ENCODE results near the gene PNKD. TPM values are rescaled to one million over a fixed set of nuclear protein-coding genes. Genes with fewer than 3 reads are reported as not detected.
A peak's percentile ranks its signal among the peaks of the same experiment; 100 is the strongest.

The PNKD gene
- total and polyA plus RNA-seq, 10 of the 15 experiments (the other 5 are each of a cell fraction or from before 2014, with no cell fraction given): 27.2 to 106 (median 61.3) TPM

DNA sequence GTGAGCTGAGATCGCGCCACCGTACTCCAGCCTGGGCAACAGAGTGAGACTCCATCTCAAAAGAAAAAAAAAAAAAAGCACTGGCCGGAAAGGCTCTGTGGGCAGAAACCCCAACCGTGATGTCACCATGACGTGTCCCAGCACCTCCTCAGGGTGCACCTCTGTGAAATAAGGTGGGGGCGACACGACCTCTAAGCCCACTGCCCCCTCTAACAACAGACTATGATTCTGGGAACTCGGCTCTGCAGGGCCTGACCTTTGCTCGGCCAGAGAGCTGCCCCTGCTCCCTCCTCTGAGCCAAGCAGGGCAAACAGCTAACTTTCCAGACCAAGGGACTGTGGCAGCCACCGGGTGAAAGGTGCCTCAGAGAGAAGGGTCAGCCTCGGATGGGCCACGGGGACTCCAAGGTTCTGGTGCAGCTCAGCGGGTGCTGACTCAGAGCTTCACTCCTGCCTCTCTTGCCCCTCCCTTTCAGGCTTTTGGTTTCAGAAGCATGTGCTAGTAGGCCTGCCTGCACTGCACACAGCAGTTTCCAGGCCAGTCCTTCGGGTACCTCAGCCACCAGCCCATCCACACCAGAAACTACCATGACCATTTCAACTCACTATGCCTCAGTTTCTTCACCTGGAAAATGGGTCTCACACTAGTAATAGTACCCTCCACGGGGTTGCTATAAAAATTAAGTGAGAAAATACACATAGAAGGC is 13.9 kb downstream of the PNKD start (continued):
- TF ChIP-seq PKNOX1 (IDR thresholded peaks at IDR 0.05) (0 out of 2 replicates have a peak, but pooled peaks have one; percentile 10), FOS (IDR thresholded peaks at IDR 0.05; ENCODE audit: borderline replicate concordance, extremely low read depth, insufficient read length) (no peak), BMI1 (IDR thresholded peaks at IDR 0.05; ENCODE audit: borderline replicate concordance) (no peak), REST (IDR thresholded peaks at IDR 0.05; ENCODE audit: low read depth, low read length) (no peak), ZBTB40 (IDR thresholded peaks at IDR 0.05; ENCODE audit: borderline replicate concordance) (no peak), KDM1A (IDR thresholded peaks at IDR 0.05; ENCODE audit: borderline replicate concordance) (no peak), TCF12 (IDR thresholded peaks at IDR 0.05; ENCODE audit: low read depth, low read length) (no peak), E4F1 (IDR thresholded peaks at IDR 0.05; ENCODE audit: borderline replicate concordance, partially characterized antibody) (no peak), POU2F2 (IDR thresholded peaks at IDR 0.05; ENCODE audit: borderline replicate concordance, low read depth, low read length) (no peak), IRF4 (IDR thresholded peaks at IDR 0.05; ENCODE audit: low read depth, low read length) (peak; percentile 67; the same call in 1 of the 2 replicates), RB1 (IDR thresholded peaks at IDR 0.05; ENCODE audit: borderline replicate concordance) (no peak)
- TF ChIP-seq, protein P1, sequence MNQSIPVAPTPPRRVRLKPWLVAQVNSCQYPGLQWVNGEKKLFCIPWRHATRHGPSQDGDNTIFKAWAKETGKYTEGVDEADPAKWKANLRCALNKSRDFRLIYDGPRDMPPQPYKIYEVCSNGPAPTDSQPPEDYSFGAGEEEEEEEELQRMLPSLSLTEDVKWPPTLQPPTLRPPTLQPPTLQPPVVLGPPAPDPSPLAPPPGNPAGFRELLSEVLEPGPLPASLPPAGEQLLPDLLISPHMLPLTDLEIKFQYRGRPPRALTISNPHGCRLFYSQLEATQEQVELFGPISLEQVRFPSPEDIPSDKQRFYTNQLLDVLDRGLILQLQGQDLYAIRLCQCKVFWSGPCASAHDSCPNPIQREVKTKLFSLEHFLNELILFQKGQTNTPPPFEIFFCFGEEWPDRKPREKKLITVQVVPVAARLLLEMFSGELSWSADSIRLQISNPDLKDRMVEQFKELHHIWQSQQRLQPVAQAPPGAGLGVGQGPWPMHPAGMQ (IDR thresholded peaks at IDR 0.05; ENCODE audit: borderline replicate concordance): no peak
- TF ChIP-seq, protein P2, sequence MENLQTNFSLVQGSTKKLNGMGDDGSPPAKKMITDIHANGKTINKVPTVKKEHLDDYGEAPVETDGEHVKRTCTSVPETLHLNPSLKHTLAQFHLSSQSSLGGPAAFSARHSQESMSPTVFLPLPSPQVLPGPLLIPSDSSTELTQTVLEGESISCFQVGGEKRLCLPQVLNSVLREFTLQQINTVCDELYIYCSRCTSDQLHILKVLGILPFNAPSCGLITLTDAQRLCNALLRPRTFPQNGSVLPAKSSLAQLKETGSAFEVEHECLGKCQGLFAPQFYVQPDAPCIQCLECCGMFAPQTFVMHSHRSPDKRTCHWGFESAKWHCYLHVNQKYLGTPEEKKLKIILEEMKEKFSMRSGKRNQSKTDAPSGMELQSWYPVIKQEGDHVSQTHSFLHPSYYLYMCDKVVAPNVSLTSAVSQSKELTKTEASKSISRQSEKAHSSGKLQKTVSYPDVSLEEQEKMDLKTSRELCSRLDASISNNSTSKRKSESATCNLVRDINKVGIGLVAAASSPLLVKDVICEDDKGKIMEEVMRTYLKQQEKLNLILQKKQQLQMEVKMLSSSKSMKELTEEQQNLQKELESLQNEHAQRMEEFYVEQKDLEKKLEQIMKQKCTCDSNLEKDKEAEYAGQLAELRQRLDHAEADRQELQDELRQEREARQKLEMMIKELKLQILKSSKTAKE (IDR thresholded peaks at IDR 0.05; ENCODE audit: low read depth, poor library complexity, severe bottlenecking): no peak
